Right atrium auricular region (tissue), 2 donors: ENCODE results near the gene PFDN2. TPM values are rescaled to one million over a fixed set of nuclear protein-coding genes. Genes with fewer than 3 reads are reported as not detected.

Experiments used
- DNase-seq: peaks from one replicate; pipeline ENCODE4 v3.0.0-alpha.2; 2019; ENCODE audit warnings: low spot score
- H3K27ac ChIP-seq, 2 donors: fragments of 200-600 bp; sonication (generic); 1 replicate in 1 of 2; 2 replicates in 1 of 2; pipeline ENCODE4 v1.5.1; 2016 to 2019
- H3K27me3 ChIP-seq, 2 donors: fragments of 200-600 bp; sonication (generic); one replicate each; pipeline versions ENCODE4 v1.5.1 to v1.6.0; 2017 to 2019
- H3K36me3 ChIP-seq: fragments of 200-600 bp; sonication (generic); one replicate; pipeline ENCODE4 v1.5.1; 2016
- H3K4me1 ChIP-seq, 2 donors: fragments of 200-600 bp; sonication (generic); one replicate each; pipeline versions ENCODE4 v1.5.1 to v1.6.0; 2017 to 2019
- H3K4me3 ChIP-seq, 2 donors: fragments of 200-600 bp; sonication (generic); 1 replicate in 1 of 2; 2 replicates in 1 of 2; pipeline ENCODE4 v1.5.1; 2017 to 2019; ENCODE audit warnings: mild to moderate bottlenecking in 1 of 2, moderate library complexity in 1 of 2
- H3K9me3 ChIP-seq, 2 donors: fragments of 200-600 bp; sonication (generic); one replicate each; pipeline ENCODE4 v1.5.1; 2019
- total RNA-seq, 2 donors: library from RNA; depleted of rRNA; stranded (reverse); fragments of >200 nt; gene quantifications; one replicate each; pipeline ENCODE4 v1.1.0, GENCODE V29; 2016
- TF ChIP-seq, protein P1 (sequence below), 2 donors: fragments of 200-600 bp; sonication (generic); IDR thresholded peaks; one replicate each; pipeline ENCODE4 v1.5.1; 2019; ENCODE audit warnings: antibody characterized with exemption in 2 of 2

The PFDN2 gene
- total RNA-seq, 2 donors from 2014 or later = 39.9 to 42.2 TPM

DNA sequence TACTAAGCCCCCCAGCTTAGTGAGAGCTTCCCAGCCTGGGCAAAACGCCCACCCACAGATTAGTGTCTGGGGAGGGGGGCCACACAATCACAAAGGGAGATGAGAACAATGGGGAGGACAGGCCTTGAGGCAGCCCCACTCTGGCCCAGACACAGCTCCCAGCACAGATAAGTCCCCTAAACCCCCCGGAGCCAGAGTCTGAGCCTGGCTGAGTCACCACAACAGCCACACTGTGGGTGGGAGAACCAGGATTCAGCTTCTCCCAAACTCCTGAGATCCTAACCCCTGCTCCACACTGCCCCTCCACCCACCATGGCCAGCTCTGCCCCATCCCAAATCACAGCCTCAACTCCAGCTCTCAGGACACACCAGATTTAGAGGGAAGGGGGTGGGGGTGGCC is 32.7 kb downstream of the PFDN2 start:
- TF ChIP-seq, protein P1, sequence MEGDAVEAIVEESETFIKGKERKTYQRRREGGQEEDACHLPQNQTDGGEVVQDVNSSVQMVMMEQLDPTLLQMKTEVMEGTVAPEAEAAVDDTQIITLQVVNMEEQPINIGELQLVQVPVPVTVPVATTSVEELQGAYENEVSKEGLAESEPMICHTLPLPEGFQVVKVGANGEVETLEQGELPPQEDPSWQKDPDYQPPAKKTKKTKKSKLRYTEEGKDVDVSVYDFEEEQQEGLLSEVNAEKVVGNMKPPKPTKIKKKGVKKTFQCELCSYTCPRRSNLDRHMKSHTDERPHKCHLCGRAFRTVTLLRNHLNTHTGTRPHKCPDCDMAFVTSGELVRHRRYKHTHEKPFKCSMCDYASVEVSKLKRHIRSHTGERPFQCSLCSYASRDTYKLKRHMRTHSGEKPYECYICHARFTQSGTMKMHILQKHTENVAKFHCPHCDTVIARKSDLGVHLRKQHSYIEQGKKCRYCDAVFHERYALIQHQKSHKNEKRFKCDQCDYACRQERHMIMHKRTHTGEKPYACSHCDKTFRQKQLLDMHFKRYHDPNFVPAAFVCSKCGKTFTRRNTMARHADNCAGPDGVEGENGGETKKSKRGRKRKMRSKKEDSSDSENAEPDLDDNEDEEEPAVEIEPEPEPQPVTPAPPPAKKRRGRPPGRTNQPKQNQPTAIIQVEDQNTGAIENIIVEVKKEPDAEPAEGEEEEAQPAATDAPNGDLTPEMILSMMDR (IDR thresholded peaks at IDR 0.05) = no peak
- Histone ChIP-seq H3K9me3 (no peaks in the 10 kb centered on the region), H3K36me3 (no peaks in the 10 kb centered on the region), H3K27ac (no peak overlapping the region), H3K4me1 (no peaks in the 10 kb centered on the region), H3K4me3 (no peak overlapping the region), H3K27me3 (no peaks in the 10 kb centered on the region)
- no peak for DNase-seq

GRCh38 chr1:161084597-161084988 is 33.2 kb downstream of the PFDN2 start:
- DNase-seq = no peak
- no peak overlapping the region for H3K4me3 ChIP-seq
- H3K36me3 ChIP-seq = no peaks in the 10 kb centered on the region
- H3K4me1 ChIP-seq = no peaks in the 10 kb centered on the region
- TF ChIP-seq, protein P1 (IDR thresholded peaks at IDR 0.05) = no peak
- H3K27ac ChIP-seq = no peak overlapping the region
- H3K9me3 ChIP-seq = no peaks in the 10 kb centered on the region
- H3K27me3 ChIP-seq = no peaks in the 10 kb centered on the region

GRCh38 chr1:161083748-161084596 is 33.9 kb downstream of the PFDN2 start:
- TF ChIP-seq, protein P1 (IDR thresholded peaks at IDR 0.05) = no peak
- Histone ChIP-seq H3K27ac (peak overlapping the region; percentile 35 to 39), H3K27me3 (no peaks in the 10 kb centered on the region), H3K4me3 (no peak overlapping the region), H3K36me3 (no peaks in the 10 kb centered on the region), H3K4me1 (no peaks in the 10 kb centered on the region), H3K9me3 (no peaks in the 10 kb centered on the region)
- DNase-seq = no peak

GRCh38 chr1:161082996-161083747 is 34.7 kb downstream of the PFDN2 start:
- Histone ChIP-seq H3K27me3 (no peaks in the 10 kb centered on the region), H3K27ac (peak overlapping the region; percentile 37 to 39)

GRCh38 chr1:161082483-161082882 is 35.4 kb downstream of the PFDN2 start:
- Histone ChIP-seq H3K27me3 (no peaks in the 10 kb centered on the region), H3K9me3 (no peaks in the 10 kb centered on the region), H3K27ac (peak overlapping the region in 1 of 2 donors; percentile 37), H3K4me1 (no peaks in the 10 kb centered on the region), H3K36me3 (no peaks in the 10 kb centered on the region), H3K4me3 (no peak overlapping the region)
- TF ChIP-seq, protein P1 (IDR thresholded peaks at IDR 0.05) = no peak
- DNase-seq = no peak

More at GRCh38 chr1:161082996-161083747, 34.7 kb downstream of the PFDN2 start:
- TF ChIP-seq, protein P1 (IDR thresholded peaks at IDR 0.05) = no peak
- H3K4me3 ChIP-seq = no peak overlapping the region
- no peaks in the 10 kb centered on the region for H3K36me3 ChIP-seq
- no peaks in the 10 kb centered on the region for H3K4me1 ChIP-seq
- no peaks in the 10 kb centered on the region for H3K9me3 ChIP-seq
- DNase-seq = peak; percentile 95
